HG03575 (cell line): ENCODE data around the gene PTPRK.

Source experiments
- ATAC-seq: cut with Tn5 transposase; IDR thresholded peaks from one replicate; pipeline ENCODE4 v1.9.1; 2021; ENCODE audit not compliant: unreplicated experiment, insufficient number of reproducible peaks, low FRiP score; ENCODE audit errors: extremely low read depth

PTPRK gene

GRCh38 chr6:127976796-127977195 is 543.6 kb downstream of the PTPRK start:
- ATAC-seq, result no peak

GRCh38 chr6:127976111-127976510 is 544.3 kb downstream of the PTPRK start:
- no peak for ATAC-seq

- ATAC-seq, result no peak
These were observed 547.6 kb downstream of the PTPRK start for GRCh38 chr6:127972815-127973214.

GRCh38 chr6:127971945-127972391 is 548.4 kb downstream of the PTPRK start:
- ATAC-seq, result no peak

GRCh38 chr6:127971386-127971785 is 549.0 kb downstream of the PTPRK start:
- ATAC-seq, result no peak

GRCh38 chr6:127969701-127970100 is 550.7 kb downstream of the PTPRK start:
- no peak for ATAC-seq

- ATAC-seq, result no peak
These were observed 552.0 kb downstream of the PTPRK start for GRCh38 chr6:127968394-127968793.

GRCh38 chr6:127967708-127968107 is 552.7 kb downstream of the PTPRK start:
- no peak for ATAC-seq

GRCh38 chr6:127966616-127967015 is 553.8 kb downstream of the PTPRK start:
- no peak for ATAC-seq

GRCh38 chr6:127963495-127963894 is 556.9 kb downstream of the PTPRK start:
- no peak for ATAC-seq

GRCh38 chr6:127959869-127960268 is 560.5 kb downstream of the PTPRK start:
- no peak for ATAC-seq

- ATAC-seq, result no peak
These were observed 563.4 kb downstream of the PTPRK start for GRCh38 chr6:127956956-127957355.

- no peak for ATAC-seq
These were observed 564.0 kb downstream of the PTPRK start for GRCh38 chr6:127956260-127956888.

- no peak for ATAC-seq
These were observed 566.3 kb downstream of the PTPRK start for GRCh38 chr6:127954082-127954481.

GRCh38 chr6:127952831-127953230 is 567.6 kb downstream of the PTPRK start:
- no peak for ATAC-seq

GRCh38 chr6:127952176-127952575 is 568.2 kb downstream of the PTPRK start:
- no peak for ATAC-seq

- peak; percentile 61 for ATAC-seq
These were observed 569.1 kb downstream of the PTPRK start for GRCh38 chr6:127951172-127951917.

- peak; percentile 15 for ATAC-seq
These were observed 569.7 kb downstream of the PTPRK start for GRCh38 chr6:127950566-127951145.

- ATAC-seq, result no peak
These were observed 571.1 kb downstream of the PTPRK start for GRCh38 chr6:127949251-127949650.

- no peak for ATAC-seq
These were observed 574.0 kb downstream of the PTPRK start for GRCh38 chr6:127946388-127946787.
